HG03469 (cell line): Measurements from ENCODE around the gene CKB.

Experiments
- ATAC-seq: cut with Tn5 transposase; IDR thresholded peaks from one replicate; pipeline ENCODE4 v1.9.1; 2021; ENCODE audit warnings: mild to moderate bottlenecking, moderate library complexity, moderate number of reproducible peaks; ENCODE audit not compliant: unreplicated experiment

Gene CKB

GRCh38 chr14:103539056-103539825, 16.6 kb upstream of the CKB start:
- no peak for ATAC-seq

GRCh38 chr14:103538291-103539055, 15.8 kb upstream of the CKB start:
- no peak for ATAC-seq

GRCh38 chr14:103537175-103537990, 14.8 kb upstream of the CKB start:
- no peak for ATAC-seq

GRCh38 chr14:103536693-103537092, 14.1 kb upstream of the CKB start:
- ATAC-seq = no peak

DNA sequence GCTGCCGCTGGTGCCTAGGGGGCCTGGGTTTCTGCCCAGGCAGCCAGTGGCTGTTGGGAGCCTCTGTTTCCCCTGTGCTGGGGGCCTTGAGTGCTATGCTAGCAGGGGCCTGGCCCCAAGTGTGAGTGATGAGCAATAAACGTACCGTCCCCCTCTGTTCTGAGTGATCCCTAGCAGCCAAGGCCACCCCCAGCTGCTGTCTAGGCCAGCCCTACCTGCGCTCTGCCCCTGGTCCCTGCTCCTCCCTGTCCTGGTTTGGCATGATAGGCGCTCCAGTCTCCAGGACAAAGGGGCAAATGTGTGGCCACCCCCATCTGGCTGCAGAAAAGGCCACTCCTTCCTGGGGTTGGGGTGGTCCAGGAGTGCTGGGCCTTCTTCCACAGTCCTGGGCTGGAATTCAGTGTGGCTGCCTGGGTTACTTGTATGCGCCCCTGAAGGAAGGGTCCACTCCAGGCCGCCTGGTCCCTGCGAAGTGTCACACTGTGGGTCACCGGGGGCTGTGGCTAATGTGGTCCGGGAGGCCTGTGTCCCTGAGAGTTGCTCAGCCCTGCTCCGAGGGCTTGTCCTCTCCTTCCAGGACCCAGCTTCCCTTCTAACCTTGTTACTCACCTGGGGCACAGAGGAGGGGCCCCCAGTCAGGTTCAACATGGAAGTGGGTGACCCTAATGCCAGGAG, 13.4 kb upstream of the CKB start:
- no peak for ATAC-seq

DNA sequence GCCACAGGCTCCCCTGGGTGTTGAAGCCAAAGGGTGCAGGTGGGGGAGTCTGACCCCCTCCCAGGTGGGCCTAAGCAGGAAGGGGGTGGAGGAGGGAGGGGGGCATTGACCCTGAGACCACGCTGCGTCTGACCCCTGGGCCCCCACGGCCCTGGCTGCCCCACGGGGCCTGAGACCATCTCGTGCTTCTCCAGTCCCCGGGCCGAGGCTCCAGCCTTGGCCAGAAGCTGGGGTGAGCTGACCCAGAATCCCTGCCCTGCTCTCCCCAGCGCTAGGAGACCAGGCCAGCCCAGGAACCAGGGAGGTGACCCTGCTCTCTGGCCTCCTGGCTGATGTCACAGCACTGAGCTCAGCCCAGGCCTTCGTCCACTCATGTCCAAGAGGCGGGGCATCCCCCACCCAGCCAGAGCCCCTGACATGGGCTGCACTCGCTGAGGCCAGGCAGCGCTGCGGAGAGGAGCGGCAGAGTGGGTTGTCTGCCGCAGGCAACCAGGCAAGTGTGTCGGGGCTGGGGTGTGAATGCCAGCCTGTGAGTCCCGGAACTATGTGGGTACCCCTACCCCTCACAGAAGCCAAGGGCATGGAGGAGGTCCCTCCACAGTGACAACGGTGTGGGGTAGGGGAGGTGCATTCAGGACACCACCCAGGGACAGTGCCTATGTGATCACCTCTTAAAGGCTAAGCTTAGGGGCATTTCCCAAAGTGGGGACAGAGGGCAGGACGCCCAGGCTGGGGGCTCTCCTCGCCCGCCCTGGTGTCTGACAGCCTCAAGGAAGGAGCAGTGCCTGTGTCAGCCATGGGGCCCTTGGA, 12.7 kb upstream of the CKB start:
- no peak for ATAC-seq

DNA sequence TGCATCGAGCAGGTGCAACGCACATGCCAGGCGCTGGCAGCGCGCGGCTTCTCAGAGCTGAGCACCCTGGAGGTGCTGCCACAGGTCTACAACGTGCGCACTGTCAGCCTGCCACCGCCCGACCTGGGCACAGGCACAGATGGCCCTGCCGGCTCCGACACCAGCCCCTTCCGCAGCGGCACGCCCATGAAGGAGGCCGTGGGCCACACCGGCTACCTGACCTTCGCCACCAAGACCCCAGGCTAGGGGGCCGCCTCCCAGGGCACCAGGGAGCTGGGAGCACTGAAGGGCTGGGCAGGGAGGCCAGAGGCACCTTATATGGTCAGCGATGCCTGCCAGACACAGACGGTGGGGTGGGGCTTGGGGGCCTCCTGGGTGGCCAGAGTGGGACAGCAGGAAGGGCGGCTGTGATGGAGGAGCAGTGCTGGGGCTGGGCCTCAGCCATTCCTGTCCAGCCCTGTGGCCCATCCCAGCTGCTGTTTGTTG, 12.0 kb upstream of the CKB start:
- no peak for ATAC-seq

GRCh38 chr14:103533999-103534575, 11.5 kb upstream of the CKB start:
- no peak for ATAC-seq

GRCh38 chr14:103533137-103533998, 10.7 kb upstream of the CKB start:
- ATAC-seq = no peak

DNA sequence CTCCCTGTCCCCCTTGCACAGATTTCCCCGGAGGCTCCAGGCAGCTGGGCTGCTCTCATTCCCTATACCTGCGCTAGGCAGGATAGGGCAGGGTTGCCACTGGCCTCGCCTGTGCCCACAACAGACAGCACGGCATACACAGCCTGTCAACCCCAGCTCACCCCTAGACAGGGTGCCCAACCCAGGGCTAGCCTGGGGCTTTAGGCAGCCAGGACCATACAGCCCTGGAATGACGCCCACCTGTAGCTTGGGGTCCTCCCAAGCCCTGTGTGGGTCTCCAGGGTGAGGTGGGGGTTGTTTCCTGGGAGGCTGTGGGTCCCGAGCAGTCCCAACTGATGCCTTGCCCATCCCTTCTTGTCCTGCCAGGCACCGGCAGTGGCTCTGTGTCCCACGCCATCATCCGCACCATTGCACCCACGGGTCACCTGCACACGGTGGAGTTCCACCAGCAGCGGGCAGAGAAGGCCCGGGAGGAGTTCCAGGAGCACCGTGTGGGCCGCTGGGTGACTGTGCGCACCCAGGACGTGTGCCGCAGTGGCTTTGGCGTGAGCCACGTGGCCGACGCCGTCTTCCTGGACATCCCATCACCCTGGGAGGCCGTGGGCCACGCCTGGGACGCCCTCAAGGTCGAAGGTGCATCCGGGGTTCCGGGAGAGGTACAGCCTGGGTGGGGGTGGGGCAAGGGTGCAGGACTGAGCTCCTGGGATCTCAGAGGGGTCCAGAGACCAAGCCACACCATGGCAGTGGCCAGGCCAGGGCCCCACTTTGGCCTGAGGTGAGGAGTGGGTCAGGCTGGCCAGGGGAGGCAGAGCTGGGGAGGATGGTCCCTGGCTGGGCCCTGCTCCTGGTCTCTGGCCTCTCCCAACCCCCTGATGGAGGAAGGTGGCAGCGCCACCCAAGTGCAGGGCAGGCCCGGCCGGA, 9.8 kb upstream of the CKB start:
- ATAC-seq = no peak

- ATAC-seq = no peak
These were observed 9.0 kb upstream of the CKB start for GRCh38 chr14:103531421-103532215.

DNA sequence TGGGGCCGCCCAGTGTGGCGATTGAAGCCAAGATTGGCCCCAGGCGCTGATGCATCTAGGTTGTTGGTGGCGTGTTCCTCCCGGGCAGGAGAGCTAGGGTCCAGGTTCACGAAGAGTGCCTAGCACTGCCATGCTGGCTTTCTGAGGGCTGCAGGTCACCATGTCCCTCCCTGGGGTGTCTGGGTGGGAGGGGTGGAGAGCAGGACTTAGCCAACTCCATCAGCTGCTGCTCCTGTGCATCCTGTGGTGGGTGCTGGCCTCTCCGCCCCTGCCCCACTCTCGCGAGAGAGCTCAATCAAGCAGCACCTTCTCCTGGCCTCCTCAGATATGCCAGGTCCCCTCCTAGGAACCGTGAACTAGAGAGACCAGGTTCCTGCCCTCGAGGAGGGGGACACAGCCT, 8.2 kb upstream of the CKB start:
- no peak for ATAC-seq

GRCh38 chr14:103530390-103530789, 7.8 kb upstream of the CKB start:
- no peak for ATAC-seq

- no peak for ATAC-seq
These were observed 7.0 kb upstream of the CKB start for GRCh38 chr14:103529383-103530365.

GRCh38 chr14:103528587-103529382, 6.2 kb upstream of the CKB start, which contains the start of gene TRMT61A:
Gene TRMT61A, plus strand, starts transcription at chr14:103529196. Its CDS starts 783 bp downstream, at chr14:103529979.
- no peak for ATAC-seq
